Activated CD4-positive, alpha-beta T cell treated with anti-CD3 and anti-CD28 coated beads, Interleukin-2, Interleukin-6, amounts not matched to agents 100 ng/mL and 50 ng/mL, durations not matched to agents 16 hours and 8 hours (primary cell): ENCODE data around the gene COL5A1.

Experiments used
- DNase-seq: peaks from one replicate; pipeline ENCODE4 v3.0.0-alpha.2; 2020

The COL5A1 gene

GRCh38 chr9:134867917-134868750, 226.5 kb downstream of the COL5A1 start:
- no peak for DNase-seq

GRCh38 chr9:134868751-134869553, 227.3 kb downstream of the COL5A1 start:
- no peak for DNase-seq

DNA sequence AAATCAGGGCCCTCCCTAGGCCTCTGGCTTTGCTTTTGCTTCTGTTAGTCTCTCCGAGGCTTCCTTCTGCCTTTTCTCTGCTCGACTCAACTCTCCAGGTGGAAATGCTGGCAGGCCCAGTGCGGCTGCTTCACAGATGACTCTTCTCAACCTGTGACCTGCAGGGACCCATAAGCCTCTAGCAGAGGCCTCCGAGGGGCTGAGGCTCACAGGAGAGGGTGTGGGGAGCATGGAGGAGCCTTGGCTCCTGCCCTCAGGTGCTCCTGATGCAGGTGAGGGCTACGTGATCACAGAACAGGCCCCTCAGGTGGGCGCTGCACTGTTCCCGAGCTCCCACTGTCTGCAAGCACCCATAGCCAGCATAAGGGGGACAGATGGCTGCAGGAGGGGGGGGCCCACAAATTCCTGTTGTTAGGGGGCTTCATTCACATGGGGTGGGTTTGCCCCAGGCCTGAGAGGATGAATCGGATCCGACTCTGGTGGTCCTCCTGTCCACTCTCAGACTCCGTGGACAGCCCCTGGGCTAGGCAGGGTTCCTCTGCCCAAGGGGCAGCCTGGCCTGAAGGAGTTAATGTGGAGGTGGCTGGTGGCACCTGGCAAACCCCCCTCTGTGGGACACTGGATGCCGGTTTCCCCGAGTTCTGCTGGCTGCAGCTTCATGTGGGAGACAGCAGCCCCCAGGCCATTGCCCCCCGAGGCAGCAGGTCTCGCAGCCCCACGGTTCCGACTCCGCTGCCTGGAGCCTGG, 228.1 kb downstream of the COL5A1 start:
- DNase-seq: no peak

DNA sequence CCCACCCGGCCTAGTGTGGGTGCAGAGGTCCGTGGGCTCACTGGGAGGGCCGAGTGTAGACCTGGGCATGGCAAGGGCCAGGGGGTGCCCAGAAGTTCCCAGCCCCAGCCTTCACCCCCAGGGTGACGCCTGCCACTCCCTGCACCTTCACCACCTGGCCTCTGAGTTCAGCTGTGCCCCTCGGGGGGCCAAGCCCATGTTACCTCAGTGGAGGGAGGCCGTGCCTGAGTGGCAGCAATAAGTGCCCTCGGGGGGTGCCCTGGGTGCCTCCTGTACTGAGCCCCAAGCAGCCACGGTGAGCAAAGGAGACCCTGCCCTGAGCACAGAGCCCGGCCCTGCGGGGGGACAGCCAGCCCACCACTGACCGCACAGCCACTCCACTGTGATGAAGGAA, 228.7 kb downstream of the COL5A1 start:
- DNase-seq: no peak

- DNase-seq: no peak
These were observed 229.4 kb downstream of the COL5A1 start for GRCh38 chr9:134870746-134871662.

DNA sequence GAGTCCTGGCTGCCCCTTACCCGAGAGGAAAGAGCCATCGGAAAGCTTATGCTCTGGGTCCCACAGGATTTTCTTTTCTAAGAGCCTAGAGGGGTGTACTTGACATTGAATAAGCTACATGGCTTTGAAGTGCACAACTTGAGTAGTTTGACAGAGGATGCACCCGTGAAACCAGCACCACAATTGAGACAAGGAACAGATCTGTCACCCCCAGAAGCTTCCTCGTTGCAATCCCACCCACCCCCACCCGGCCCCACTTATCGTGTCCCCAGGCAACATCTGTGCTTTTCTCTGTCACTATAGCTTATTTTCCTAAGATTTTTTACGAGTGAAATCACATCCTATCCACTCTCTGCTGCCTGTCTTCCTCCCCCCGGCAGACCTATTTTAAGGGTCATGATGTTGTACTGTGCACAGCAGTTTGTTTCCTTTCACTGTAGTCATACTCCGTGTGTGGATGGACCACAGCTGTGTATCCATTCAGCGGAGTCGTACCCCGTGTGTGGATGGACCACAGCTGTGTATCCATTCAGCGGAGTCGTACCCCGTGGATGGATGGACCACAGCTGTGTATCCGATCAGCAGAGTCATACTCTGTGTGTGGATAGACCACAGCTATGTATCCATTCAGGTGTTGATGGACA, 230.2 kb downstream of the COL5A1 start:
- no peak for DNase-seq

GRCh38 chr9:134872482-134873231, 231.1 kb downstream of the COL5A1 start:
- DNase-seq: no peak

DNA sequence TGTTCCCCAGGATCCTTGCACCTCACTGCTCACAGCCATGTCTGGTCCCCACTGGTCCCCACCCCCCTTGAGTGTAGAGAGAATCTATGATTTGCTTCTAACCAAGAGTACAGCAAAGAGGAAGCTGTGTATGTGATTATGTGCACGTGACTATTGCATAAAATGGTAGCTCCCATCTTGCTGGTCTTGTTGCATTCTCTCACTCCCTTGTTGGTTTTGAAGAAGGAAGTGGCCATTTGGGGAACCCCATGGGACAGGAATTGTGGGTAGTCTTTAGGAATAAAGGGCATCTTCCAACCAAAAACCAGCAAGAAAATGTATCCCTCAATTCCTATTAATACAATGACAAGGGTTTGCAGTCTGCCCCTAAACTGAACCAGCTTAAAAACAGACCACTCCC, 233.8 kb downstream of the COL5A1 start:
- no peak for DNase-seq

DNA sequence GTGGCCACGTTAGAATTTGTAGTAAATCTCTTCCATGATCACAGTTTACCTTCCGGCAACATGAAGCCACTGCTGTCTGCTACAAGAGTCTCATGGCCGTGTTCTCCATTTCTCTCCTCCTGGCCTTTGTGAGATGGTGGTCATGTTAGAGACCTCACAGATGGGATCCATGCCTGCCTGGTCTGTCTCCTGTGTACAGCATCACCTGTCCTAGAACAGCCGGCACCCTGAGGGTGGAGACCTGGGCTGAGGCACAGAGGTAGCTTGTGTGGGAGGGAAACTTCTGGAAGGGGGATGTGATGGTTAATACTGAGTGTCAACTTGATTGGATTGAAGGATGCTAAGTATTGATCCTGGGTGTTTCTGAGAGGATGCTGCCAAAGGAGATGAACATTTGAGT, 235.9 kb downstream of the COL5A1 start:
- no peak for DNase-seq

GRCh38 chr9:134879664-134880483, 238.3 kb downstream of the COL5A1 start:
- DNase-seq: no peak

DNA sequence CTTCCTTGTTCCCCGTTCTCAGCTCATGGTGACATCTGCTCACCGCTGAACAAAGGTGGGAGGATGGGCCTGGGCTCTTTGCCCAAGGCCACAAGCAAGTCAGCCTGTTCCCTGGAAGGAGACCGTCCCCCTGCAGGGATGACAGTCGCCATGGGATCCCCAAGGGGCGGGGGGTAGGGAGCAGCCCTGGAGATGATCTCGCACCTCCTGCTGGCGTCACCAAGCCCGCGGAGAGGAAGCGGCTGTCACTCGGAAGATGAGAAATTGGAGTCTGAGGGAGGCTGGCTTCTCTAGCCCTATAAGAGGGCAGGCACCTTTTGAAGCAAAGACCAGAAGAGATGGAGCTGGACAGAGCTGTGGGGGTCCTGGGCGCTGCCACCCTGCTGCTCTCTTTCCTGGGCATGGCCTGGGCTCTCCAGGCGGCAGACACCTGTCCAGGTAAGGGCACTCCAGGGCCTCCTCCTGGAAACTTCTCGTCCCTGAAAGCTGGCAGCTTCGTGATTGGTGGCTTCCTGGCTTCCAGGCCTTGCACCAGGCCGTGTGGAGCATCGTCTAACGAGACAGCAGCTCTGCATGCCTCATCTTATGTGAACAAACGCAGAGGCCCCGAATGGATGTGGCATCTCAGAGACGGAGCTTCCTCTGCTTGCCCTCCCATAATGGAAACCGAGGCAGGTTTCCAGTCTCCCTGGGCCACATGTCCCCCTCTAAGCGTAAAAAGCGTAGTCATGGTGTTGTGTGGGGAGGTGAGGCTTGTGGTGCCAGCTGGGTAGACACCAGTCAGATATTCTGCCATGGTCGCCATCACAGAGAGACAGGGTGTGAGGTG, 239.1 kb downstream of the COL5A1 start, which contains the start of gene FCN2:
Gene FCN2 (plus strand): TSS at position 327 of the 829 bp plus-strand sequence. CDS start 12 bp downstream, at position 339.
- DNase-seq: no peak

DNA sequence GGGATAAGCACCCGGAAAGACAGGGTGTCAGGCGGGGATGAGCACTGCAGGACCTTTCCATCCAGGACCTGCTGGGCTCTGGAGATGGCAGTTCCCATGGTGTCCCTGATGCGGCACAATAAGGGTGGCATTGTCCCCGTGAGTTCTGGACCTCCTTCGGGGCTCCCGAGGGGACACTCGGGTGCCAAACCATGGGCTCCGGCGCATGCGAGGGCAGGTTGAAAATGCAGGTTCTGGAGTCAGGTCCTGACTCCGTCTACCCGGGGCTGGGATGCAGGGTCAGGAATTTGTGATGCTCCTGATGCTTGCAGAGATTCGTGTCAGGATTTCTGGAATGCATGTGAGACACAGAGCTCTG, 239.7 kb downstream of the COL5A1 start:
- DNase-seq: no peak

DNA sequence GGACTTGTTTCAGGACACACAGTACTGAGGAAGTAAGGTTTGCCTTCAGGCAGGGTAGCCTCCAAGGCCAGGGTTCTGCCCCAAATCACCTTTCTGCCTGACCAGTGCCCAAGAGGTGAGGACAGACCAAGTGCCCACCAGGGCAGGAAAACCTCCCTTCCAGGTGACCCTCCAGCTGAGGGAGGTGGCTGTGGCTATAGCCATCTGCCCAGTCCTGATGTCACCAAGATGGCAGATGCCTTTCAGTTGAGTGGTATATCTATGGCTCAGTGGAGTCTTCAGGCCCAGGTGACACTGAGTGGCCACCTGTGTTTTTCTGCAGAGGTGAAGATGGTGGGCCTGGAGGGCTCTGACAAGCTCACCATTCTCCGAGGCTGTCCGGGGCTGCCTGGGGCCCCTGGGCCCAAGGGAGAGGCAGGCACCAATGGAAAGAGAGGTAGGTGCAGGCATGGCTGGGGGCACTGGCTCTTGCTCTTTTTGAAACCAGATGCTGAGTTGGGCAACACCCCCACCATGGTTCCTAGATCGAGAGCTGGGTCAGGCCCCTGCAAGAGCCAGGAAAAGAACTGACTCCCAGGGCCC, 240.7 kb downstream of the COL5A1 start:
- DNase-seq: no peak

DNA sequence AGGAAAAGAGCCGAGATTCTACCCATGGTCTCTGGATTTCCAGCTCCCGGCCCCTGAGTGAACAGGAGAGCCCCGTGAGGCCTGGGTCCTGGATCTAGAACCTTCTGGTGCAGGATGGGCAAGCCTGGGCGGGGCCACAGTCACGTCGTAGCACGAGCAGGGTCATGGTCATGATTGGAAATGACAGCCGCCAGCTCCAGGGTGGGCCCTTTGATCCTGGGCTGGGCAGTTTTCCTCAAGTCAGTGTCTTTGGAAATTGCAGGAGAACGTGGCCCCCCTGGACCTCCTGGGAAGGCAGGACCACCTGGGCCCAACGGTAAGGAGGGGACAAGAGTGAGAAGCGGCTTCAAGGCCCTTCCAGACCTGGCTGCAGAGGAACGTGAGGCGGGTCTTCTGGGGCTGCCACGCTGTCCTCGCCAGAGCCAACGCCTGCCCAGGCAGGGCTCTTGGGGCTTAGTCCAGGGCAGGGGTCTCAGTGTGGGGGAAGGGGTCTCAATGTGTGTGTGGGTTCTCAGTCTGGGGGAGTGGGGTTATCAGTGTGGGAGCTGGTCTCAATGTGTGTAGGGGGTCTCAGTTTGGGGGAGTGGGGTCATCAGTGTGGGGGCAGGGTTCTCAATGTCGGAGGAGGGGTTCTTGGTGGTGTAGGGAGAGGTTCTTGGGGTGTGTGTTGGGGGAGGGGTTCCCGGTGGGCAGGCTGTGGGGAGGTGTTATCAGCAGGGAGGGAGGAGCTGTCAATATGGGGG, 241.6 kb downstream of the COL5A1 start:
- no peak for DNase-seq

DNA sequence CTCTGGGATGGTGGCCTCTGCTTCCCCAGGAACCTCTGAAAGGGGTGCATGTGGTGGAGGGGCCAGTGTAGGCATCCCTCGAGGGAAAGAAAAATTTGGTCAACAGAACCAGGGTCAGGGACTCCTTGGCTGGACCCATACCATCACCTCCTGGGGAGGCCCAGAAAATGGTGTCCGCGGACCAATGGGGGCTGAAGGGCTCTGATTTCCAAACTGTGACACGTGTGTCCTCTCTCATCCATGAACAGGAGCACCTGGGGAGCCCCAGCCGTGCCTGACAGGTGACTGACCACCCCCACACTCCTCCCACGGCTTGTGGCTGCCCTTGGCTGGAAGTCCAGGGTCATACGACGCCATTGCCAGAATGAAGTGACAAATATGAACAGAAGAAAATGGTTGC, 242.9 kb downstream of the COL5A1 start:
- DNase-seq: no peak

GRCh38 chr9:134885001-134885678, 243.5 kb downstream of the COL5A1 start:
- DNase-seq: no peak

DNA sequence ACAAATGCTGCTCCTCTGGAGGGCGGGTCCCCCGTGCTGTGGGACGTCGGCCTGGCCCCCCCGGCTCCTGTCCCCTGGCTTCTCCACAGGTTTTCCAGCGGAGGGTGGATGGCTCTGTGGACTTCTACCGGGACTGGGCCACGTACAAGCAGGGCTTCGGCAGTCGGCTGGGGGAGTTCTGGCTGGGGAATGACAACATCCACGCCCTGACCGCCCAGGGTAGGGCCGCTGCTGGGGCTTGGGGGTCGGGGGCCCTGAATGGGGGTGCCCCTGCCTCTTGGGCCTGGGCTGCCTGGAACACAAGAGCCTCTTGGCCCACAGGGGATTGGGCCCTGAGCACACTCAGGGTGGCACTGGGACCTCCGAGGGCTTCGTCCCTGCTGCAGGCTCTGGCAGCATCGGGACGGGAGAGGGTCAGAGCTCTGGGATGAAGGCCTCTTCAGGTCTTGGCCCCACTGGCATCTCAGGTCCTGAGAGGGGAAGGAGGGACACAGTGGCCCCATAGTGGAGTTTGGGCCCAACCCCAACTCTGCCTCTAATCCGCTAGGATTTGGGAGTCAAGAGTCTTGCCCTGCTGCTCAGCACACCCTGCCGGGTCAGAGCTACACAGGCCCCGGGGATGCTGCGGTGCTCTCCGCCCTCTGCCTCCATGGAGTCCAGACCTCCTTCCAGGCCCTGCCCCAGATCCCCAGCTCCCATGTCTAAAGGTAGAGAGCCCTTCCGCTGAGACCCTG, 244.2 kb downstream of the COL5A1 start:
- DNase-seq: no peak
